NCI-H1048 (cell line): ENCODE data around the gene MAP3K7.
A peak's percentile ranks its signal among the peaks of the same experiment; 100 is the strongest.

Experiments used
- DNase-seq: peaks from one replicate; lab custom pipeline; 2025; lab: John Stamatoyannopoulos, UW

The MAP3K7 gene

GRCh38 chr6:90586836-90587638 lies at the start of gene MAP3K7:
Gene MAP3K7 (minus strand): TSS chr6:90587072. CDS start chr6:90586883, 189 bp downstream.
- peak; percentile 75 for DNase-seq

GRCh38 chr6:90631046-90631445 lies 44.2 kb upstream of the MAP3K7 start:
- no peak for DNase-seq

- DNase-seq: no peak
These were observed 34.7 kb upstream of the MAP3K7 start for GRCh38 chr6:90621581-90621980.

- DNase-seq: no peak
These were observed 32.3 kb upstream of the MAP3K7 start for GRCh38 chr6:90619221-90619620.

GRCh38 chr6:90612313-90612680 lies 25.4 kb upstream of the MAP3K7 start:
- no peak for DNase-seq

GRCh38 chr6:90611543-90612312 lies 24.9 kb upstream of the MAP3K7 start:
- DNase-seq: no peak

- no peak for DNase-seq
These were observed 24.1 kb upstream of the MAP3K7 start for GRCh38 chr6:90610751-90611542.

- no peak for DNase-seq
These were observed 23.5 kb upstream of the MAP3K7 start for GRCh38 chr6:90610301-90610750.

- no peak for DNase-seq
These were observed 19.0 kb upstream of the MAP3K7 start for GRCh38 chr6:90605749-90606340.

- DNase-seq: no peak
These were observed 17.7 kb upstream of the MAP3K7 start for GRCh38 chr6:90604546-90604945.

GRCh38 chr6:90599151-90599550 lies 12.3 kb upstream of the MAP3K7 start:
- DNase-seq: no peak

- no peak for DNase-seq
These were observed 11.5 kb upstream of the MAP3K7 start for GRCh38 chr6:90598192-90598951.

GRCh38 chr6:90596967-90597539 lies 10.2 kb upstream of the MAP3K7 start:
- no peak for DNase-seq

GRCh38 chr6:90595854-90596253 lies 9.0 kb upstream of the MAP3K7 start:
- DNase-seq: no peak

- no peak for DNase-seq
These were observed 381 bp downstream of the MAP3K7 start for GRCh38 chr6:90586546-90586835.

GRCh38 chr6:90584636-90585255 lies 2.1 kb downstream of the MAP3K7 start:
- no peak for DNase-seq

GRCh38 chr6:90583836-90584481 lies 2.9 kb downstream of the MAP3K7 start:
- no peak for DNase-seq

- DNase-seq: no peak
These were observed 3.6 kb downstream of the MAP3K7 start for GRCh38 chr6:90583179-90583835.

GRCh38 chr6:90581146-90581545 lies 5.7 kb downstream of the MAP3K7 start:
- no peak for DNase-seq
